Tibial nerve (tissue), 4 donors: ENCODE results near the gene IGFBP2. TPM values are rescaled to one million over a fixed set of nuclear protein-coding genes. Genes with fewer than 3 reads are reported as not detected.

Source experiments
- DNase-seq, 2 donors: peaks; one replicate each; pipeline ENCODE4 v3.0.0-alpha.2; 2019; ENCODE audit warnings: low spot score in 2 of 2
- H3K27ac ChIP-seq, 4 donors: fragments of 200-600 bp; sonication (generic) in 3 of 4; one replicate each; pipeline ENCODE4 v1.5.1; 2017 to 2019; ENCODE audit warnings: mild to moderate bottlenecking in 1 of 4
- H3K27me3 ChIP-seq, 2 donors: fragments of 200-600 bp; sonication (generic) in 1 of 2; one replicate each; pipeline versions ENCODE4 v1.5.1 to v1.6.0; 2017 to 2019
- H3K36me3 ChIP-seq, 3 donors: fragments of 200-600 bp; sonication (generic); one replicate each; pipeline ENCODE4 v1.5.1; 2018 to 2019
- H3K4me1 ChIP-seq, 4 donors: fragments of 200-600 bp; sonication (generic) in 3 of 4; one replicate each; pipeline ENCODE4 v1.5.1; 2017 to 2019
- H3K4me3 ChIP-seq, 4 donors: fragments of 200-600 bp; sonication (generic) in 3 of 4; one replicate each; pipeline ENCODE4 v1.5.1; 2017 to 2019; ENCODE audit warnings: mild to moderate bottlenecking in 1 of 4, moderate library complexity in 1 of 4
- H3K9me3 ChIP-seq, 4 donors: fragments of 200-600 bp; sonication (generic) in 3 of 4; one replicate each; pipeline ENCODE4 v1.5.1; 2017 to 2019
- CTCF ChIP-seq, 5 experiments: fragments of 200-600 bp in 3 of 5; fragments of 450-650 bp in 2 of 5; sonication (generic) in 3 of 5; IDR thresholded peaks; one replicate each; pipeline ENCODE4 v1.5.1; 2016 to 2019; ENCODE audit warnings: antibody characterized with exemption in 5 of 5, mild to moderate bottlenecking in 3 of 5, moderate library complexity in 2 of 5
- EP300 ChIP-seq, 2 donors: sonication (generic); formaldehyde crosslinking; IDR thresholded peaks; one replicate each; pipeline ENCODE4 v1.6.1; 2017; ENCODE audit warnings: antibody characterized with exemption in 2 of 2, mild to moderate bottlenecking in 1 of 2
- POLR2A ChIP-seq, 2 donors: fragments of 450-650 bp; IDR thresholded peaks; one replicate each; pipeline ENCODE4 v1.6.1; 2017; ENCODE audit warnings: antibody characterized with exemption in 2 of 2, mild to moderate bottlenecking in 2 of 2, moderate library complexity in 2 of 2
- WGBS, 2 donors: methylation state at CpG; one replicate each; pipeline ENCODE4 v1.1.5; 2018; 5-methylcytosine and 5-hydroxymethylcytosine counted together
- total RNA-seq, 4 donors: library from RNA; depleted of rRNA; stranded (reverse); fragments of >200 nt; gene quantifications; one replicate each; pipeline ENCODE4 v1.1.0, GENCODE V29; 2016

The IGFBP2 gene
- total RNA-seq, 4 donors from 2014 or later = 125 to 337 (median 157) TPM

DNA sequence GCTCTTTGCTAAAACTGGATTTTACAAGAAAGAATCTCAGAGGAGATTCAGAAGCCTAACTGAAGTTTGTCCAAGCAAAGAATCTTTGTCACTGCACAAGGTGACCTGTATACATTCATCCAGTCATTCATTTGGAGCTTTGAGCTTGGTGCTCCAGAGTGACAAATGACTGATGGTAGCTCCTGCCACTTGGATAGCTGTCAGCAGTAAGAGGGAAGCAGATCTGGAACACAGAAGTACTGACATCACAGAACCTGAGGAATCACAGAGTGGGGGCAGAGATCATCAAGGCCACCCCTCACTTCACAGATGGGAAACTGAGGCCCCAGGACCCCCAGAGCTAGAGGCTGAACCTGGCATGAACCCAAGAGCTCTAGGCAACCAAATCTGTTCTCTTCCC lies 28.8 kb upstream of the IGFBP2 start:
- no peaks in the 10 kb centered on the region for H3K9me3 ChIP-seq
- no peak for DNase-seq
- TF ChIP-seq EP300 (IDR thresholded peaks at IDR 0.05) = no peak
- no peak for TF ChIP-seq CTCF (IDR thresholded peaks at IDR 0.05)
- TF ChIP-seq POLR2A (IDR thresholded peaks at IDR 0.05) = no peak
- H3K27ac ChIP-seq = no peak overlapping the region
- peaks cover 0 to 3% of the 10 kb centered on the region in 2 donors for H3K27me3 ChIP-seq
- no peaks in the 10 kb centered on the region for H3K36me3 ChIP-seq
- H3K4me3 ChIP-seq = no peak overlapping the region
- no peaks in the 10 kb centered on the region for H3K4me1 ChIP-seq

- DNase-seq = no peak
- Histone ChIP-seq H3K9me3 (no peaks in the 10 kb centered on the region), H3K36me3 (no peaks in the 10 kb centered on the region), H3K27me3 (peaks cover 0 to 3% of the 10 kb centered on the region in 2 donors), H3K4me3 (no peak overlapping the region), H3K27ac (no peak overlapping the region), H3K4me1 (no peaks in the 10 kb centered on the region)
- WGBS, 2 donors = 28 to 40% methylated on average over 20 of the region's 20 CpGs
- TF ChIP-seq POLR2A (IDR thresholded peaks at IDR 0.05) (no peak), EP300 (IDR thresholded peaks at IDR 0.05) (no peak), CTCF (IDR thresholded peaks at IDR 0.05) (no peak)
These were observed 26.5 kb upstream of the IGFBP2 start for GRCh38 chr2:216606551-216607276.

- WGBS, 2 donors = 84 to 86% methylated on average over 10 of the region's 10 CpGs
These were observed 26.0 kb upstream of the IGFBP2 start for GRCh38 chr2:216607277-216607560.

DNA sequence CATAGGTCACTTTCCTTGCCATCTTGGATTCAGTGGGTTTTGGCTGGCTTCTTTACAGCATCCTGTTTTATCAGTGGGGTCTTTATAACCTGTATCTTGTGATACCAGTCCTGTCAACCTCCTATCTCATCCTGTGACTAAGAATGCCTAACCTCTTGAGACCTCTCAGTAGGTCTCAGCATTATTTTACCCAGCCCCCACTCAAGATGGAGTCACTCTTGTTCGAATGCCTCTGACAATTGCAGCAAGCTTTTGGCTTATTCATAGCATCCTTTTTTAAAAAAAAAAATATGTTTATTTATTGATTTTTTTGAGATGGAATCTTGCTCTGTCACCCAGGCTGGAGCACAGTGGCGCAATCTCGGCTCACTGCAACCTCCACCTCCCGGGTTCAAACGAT lies 24.7 kb upstream of the IGFBP2 start:
- no peak overlapping the region for H3K4me3 ChIP-seq
- peaks cover 0 to 3% of the 10 kb centered on the region in 2 donors for H3K27me3 ChIP-seq
- H3K27ac ChIP-seq = no peak overlapping the region
- TF ChIP-seq POLR2A (IDR thresholded peaks at IDR 0.05) = no peak
- TF ChIP-seq EP300 (IDR thresholded peaks at IDR 0.05) = no peak
- no peak for TF ChIP-seq CTCF (IDR thresholded peaks at IDR 0.05)
- no peaks in the 10 kb centered on the region for H3K4me1 ChIP-seq
- no peak for DNase-seq
- H3K9me3 ChIP-seq = no peaks in the 10 kb centered on the region
- no peaks in the 10 kb centered on the region for H3K36me3 ChIP-seq
- 91 to 92% methylated on average over 5 of the region's 5 CpGs for WGBS, 2 donors

More at GRCh38 chr2:216607277-216607560, 26.0 kb upstream of the IGFBP2 start:
- no peak for TF ChIP-seq CTCF (IDR thresholded peaks at IDR 0.05)
- TF ChIP-seq EP300 (IDR thresholded peaks at IDR 0.05) = no peak
- no peak for TF ChIP-seq POLR2A (IDR thresholded peaks at IDR 0.05)
- no peaks in the 10 kb centered on the region for H3K4me1 ChIP-seq
- H3K27me3 ChIP-seq = peaks cover 0 to 3% of the 10 kb centered on the region in 2 donors
- H3K36me3 ChIP-seq = no peaks in the 10 kb centered on the region
- no peaks in the 10 kb centered on the region for H3K9me3 ChIP-seq
- no peak for DNase-seq
- no peak overlapping the region for H3K4me3 ChIP-seq
- no peak overlapping the region for H3K27ac ChIP-seq

GRCh38 chr2:216615298-216616082 lies 17.7 kb upstream of the IGFBP2 start:
- TF ChIP-seq EP300 (IDR thresholded peaks at IDR 0.05) (no peak), CTCF (IDR thresholded peaks at IDR 0.05) (no peak), POLR2A (IDR thresholded peaks at IDR 0.05) (no peak)
- Histone ChIP-seq H3K27ac (no peak overlapping the region), H3K4me3 (no peak overlapping the region), H3K36me3 (no peaks in the 10 kb centered on the region), H3K27me3 (no peaks in the 10 kb centered on the region), H3K4me1 (peaks cover 0 to 4% (median 0%) of the 10 kb centered on the region in 4 donors), H3K9me3 (no peaks in the 10 kb centered on the region)
- WGBS, 2 donors = 83 to 84% methylated on average over 7 of the region's 7 CpGs
- no peak for DNase-seq
